Measurements from ENCODE around the gene RBMS2.
A peak's percentile ranks its signal among the peaks of the same experiment; 100 is the strongest.
"Not testable (repeated sequence)": the region's sequence is repeated elsewhere in the genome, so short reads cannot be mapped to it uniquely, and the experiment has no call there.

The RBMS2 gene, protein sequence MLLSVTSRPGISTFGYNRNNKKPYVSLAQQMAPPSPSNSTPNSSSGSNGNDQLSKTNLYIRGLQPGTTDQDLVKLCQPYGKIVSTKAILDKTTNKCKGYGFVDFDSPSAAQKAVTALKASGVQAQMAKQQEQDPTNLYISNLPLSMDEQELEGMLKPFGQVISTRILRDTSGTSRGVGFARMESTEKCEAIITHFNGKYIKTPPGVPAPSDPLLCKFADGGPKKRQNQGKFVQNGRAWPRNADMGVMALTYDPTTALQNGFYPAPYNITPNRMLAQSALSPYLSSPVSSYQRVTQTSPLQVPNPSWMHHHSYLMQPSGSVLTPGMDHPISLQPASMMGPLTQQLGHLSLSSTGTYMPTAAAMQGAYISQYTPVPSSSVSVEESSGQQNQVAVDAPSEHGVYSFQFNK

DNA sequence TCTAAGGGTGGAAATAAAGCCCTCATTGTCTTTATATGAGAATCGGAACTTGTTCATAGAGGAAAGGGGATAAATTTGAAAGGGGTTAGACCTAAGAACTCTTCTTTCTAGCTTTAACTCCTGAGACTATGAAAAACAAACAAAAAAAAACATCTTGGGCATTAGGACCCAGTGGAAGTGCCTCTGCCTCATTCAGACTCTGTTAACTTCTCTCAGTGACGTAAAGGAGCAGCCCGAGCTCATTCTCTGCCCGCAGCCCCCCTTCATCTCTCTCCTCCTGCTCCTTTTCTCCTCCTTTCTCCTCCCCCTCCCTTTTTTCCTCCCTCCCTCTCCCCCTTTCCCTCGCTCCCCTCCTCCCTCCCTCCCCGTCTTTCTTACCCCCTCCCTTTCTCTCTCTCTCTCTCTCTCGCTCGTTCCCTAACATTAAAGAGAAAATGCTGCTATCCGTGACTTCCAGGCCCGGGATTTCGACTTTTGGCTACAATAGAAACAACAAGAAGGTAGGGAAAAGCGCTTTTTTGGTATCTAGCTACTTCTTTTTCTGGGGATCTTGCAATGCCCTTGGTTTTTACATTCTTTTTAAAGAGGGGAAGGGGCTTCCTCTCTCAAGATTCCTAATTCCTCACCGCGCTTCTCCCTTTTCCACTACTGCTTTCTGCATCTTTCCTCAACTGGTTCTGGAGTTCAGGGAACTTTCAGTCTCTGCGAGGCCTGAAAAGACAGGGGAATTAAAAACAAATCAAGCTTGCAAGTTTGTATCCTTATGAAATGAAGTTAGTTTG, at the start of gene RBMS2:
Gene RBMS2 (plus strand): TSS at position 231 of the 782 bp plus-strand sequence. CDS start 204 bp downstream, at position 435.
- peak; percentile 46 for DNase-seq

DNA sequence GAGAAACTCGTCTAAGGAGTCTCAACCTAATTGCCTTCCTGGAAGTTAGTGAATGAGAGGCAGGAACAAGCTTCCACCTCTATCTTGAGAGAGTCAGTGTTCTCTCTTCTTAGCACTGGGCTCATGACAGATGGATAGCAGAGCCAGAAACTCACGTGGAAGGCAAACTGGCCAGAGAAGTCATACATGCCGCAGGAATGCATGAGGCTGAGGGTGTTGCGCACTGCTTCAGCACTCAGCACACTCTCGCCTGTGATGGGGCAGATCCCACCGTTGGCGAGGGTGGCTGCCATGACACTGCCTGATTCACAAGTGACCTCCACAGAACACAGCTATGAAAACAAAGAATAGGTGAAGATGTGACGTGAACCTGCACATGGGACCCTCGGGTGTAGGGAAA, 47.2 kb upstream of the RBMS2 start:
- DNase-seq: no peak

DNA sequence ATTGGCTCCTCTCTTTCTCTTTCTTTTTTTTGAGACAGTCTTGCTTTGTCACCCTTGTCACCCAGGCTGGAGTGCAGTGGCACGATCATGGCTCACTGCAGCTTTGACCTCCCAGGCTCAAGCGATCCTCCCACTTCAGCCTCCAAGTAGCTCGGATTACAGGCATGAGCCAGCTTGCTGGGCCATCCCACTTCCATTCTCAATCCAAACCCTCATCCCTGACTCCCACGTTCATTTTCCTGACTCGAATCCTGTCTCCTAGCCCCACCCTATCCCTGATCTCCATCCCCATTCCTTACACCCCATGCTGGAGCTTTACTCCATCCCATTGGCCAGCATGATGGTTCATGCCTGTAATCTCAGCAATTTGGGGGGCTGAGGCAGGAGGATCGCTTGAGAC, 45.5 kb upstream of the RBMS2 start:
- no peak for DNase-seq

GRCh38 chr12:56476972-56477432, 44.6 kb upstream of the RBMS2 start:
- no peak for DNase-seq

- DNase-seq: no peak
Measured at GRCh38 chr12:56477521-56478225, 43.9 kb upstream of the RBMS2 start.

GRCh38 chr12:56479625-56480024, 42.0 kb upstream of the RBMS2 start:
- DNase-seq: no peak

GRCh38 chr12:56484566-56484965, 37.1 kb upstream of the RBMS2 start:
- DNase-seq: no peak

DNA sequence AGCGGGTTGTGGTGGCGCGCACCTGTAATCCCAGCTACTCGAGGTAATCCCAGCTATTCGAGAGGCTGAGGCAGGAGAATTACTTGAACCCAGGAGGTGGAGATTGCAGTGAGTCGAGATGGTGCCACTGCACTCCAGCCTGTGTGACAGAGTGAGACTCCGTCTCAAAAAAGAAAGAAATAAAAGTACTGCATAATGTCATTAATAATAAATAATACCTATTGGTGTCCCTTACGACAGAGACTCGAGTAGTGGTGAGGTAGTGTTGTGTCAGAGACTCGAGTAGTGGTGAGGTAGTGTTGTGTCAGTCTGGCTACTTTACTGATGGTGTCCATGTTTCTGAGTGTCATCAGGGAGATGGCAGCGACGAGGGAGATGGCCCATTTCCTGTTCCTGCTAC, 34.9 kb upstream of the RBMS2 start:
- DNase-seq: no peak

DNA sequence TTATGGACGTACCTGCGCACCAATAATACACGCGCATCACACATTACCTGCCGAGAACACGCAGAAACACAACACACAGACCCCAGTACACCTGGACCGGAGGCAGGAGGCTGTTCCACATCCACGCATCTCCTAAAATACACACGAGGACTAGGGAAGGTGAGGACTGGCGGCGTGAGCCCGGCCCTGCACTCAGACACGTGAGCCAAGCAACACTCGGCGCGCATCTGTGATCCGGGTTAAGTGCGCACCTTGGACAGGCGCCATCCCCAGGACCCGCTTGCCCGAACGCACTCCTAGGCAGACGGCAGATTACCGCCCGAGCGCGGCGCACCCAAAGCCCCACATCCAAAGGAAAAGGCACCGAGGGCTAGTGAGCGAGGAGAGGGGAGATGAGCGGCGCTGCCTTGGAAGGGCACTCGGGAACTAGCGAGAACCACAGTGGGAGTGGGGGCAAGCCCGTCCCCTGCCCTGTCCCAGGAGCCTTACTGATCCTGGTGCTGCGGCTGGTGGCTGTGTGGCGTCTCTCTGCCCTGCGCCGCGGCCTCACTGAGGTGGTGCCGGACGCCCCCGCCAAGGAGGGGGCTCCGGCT, 34.1 kb upstream of the RBMS2 start:
- DNase-seq: no peak

DNA sequence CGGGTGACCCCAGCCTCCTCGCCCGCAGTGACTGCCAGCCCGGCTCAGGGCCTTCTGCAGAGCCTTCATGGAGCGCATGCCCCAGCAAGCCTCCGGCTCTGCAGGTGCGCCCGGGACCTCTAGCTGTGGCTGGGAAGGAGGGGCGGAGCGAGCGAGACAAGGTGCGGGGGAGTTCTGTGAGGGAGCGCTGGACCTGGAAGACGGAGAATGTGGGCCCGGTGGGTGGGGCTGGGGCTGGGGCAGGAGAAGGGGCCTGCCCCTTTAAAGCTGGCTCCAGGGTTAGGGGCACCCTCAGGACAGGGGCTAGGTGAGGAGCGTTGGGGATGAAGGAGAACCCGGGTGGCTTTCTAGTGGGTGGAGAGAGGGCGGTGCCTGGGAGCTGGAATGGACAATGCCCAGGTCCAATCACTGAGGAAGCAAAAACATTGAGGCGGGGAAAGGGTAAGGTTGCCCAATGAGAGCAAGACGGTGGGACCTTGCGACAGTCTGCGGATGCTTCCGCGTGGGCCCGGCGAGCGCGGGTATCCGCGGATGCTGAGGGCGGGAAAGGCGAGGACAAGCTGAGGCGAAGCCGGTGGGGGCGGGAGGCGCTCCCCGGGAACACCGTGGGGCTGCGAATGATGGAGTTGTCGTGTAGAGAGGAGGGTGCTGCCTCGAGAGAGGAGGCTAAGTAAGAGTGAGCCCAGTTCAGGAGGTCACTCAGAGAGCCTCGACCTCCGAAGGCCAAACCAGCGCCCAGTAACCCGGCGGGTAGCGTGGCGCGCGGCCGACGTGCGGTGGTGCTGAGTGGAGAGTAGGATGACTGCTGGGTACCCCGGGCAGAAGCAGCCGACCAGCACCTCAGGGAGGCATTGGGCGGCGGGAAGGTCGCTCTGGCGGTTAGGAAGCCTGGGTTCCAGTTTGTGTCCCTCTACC, 33.3 kb upstream of the RBMS2 start, which contains the start of gene GLS2:
Gene GLS2 (minus strand): TSS at position 121 of the 915 bp plus-strand sequence. CDS start 43 bp downstream, at position 78.
- no peak for DNase-seq

DNA sequence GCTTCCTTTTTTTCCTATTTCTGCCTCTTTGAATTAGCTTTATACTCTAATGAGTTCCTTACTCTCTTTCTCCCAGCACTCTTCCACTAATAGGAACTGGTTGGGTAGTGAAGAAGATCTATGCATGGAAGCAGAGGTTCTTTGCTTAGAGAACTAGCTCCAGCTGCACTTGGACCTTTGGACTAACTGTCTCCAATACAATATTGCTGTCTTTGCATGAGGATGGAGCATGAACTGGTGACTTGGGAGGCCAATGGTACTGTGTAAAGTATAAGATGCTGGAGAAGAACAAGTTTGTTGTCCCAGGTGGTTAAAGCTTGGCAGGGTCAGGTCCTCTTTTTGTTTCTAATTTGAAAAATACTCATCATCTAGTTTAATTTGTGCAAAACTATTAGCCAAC, 31.3 kb upstream of the RBMS2 start:
- DNase-seq: no peak

- DNase-seq: not testable (repeated sequence)
Measured at GRCh38 chr12:56493409-56494105, 28.1 kb upstream of the RBMS2 start.

DNA sequence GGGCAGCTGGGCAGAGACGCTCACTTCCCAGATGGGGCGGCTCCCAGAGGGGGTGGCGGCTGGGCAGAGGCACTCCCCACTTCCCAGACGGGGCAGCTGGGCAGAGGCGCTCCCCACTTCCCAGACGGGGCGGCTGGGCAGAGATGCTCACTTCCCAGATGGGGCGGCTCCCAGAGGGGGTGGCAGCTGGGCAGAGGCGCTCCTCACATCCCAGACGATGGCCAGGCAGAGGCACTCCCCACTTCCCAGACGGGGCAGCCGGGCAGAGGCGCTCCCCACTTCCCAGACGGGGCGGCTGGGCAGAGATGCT, 27.6 kb upstream of the RBMS2 start:
- DNase-seq: not testable (repeated sequence)

DNA sequence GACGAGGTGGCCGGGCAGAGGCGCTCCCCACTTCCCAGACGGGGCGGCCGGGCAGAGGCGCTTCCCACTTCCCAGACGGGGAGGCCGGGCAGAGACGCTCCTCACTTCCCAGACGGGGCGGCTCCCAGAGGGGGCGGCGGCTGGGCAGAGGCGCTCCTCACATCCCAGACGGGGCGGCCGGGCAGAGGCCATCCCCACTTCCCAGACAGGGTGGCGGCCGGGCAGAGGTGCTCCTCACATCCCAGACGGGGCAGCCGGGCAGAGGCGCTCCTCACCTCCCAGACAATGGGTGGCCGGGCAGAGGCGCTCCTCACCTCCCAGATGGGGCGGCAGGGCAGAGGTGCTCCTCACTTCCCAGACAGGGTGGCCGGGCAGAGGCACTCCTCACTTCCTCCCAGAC, 27.1 kb upstream of the RBMS2 start:
- not testable (repeated sequence) for DNase-seq

- DNase-seq: not testable (repeated sequence)
Measured at GRCh38 chr12:56496704-56497103, 24.9 kb upstream of the RBMS2 start.

- not testable (repeated sequence) for DNase-seq
Measured at GRCh38 chr12:56498126-56498902, 23.3 kb upstream of the RBMS2 start.

GRCh38 chr12:56499452-56499851, 22.2 kb upstream of the RBMS2 start:
- not testable (repeated sequence) for DNase-seq

- DNase-seq: not testable (repeated sequence)
Measured at GRCh38 chr12:56499879-56500278, 21.7 kb upstream of the RBMS2 start.

- no peak for DNase-seq
Measured at GRCh38 chr12:56510786-56511185, 10.8 kb upstream of the RBMS2 start.

GRCh38 chr12:56514014-56514318, 7.7 kb upstream of the RBMS2 start:
- DNase-seq: not testable (repeated sequence)

- DNase-seq: no peak
Measured at GRCh38 chr12:56517854-56518253, 3.8 kb upstream of the RBMS2 start.

Data from DMS 273 treated with DMSO at 0.1 percent for 48 hours (cell line).